ENCODE data around the gene TMEM169.

DNA sequence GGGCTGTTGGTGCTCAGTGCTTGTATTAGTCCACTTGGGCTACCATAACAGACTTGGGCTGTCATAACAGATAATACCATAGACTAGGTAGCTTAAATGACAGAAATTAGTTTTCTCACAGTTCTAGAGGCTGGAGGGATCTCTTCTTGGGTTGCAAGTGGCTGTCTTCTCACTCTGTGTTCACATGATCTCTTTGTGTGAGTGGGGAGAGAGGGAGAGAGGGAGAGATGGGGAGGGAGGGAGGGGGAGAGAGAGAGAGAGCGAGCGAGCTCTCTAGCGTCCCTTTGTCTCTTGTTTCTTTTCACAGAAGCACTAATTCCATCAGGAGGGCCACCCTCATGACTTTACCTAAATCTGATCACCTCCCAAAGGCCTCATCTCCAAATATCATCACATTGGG lies 23.0 kb downstream of the TMEM169 start:
- TF ChIP-seq CTCF (IDR thresholded peaks at IDR 0.05; ENCODE audit: insufficient read depth, low read depth, low read length) (no peak), EZH2 (IDR thresholded peaks at IDR 0.05; ENCODE audit: insufficient read depth, low read length) (no peak)
